NK-92 (cell line): ENCODE results near the gene LDLR.
"Not testable (repeated sequence)": the region's sequence is repeated elsewhere in the genome, so short reads cannot be mapped to it uniquely, and the experiment has no call there.

ENCODE experiments used
- DNase-seq: peaks from one replicate; lab custom pipeline; 2025; ENCODE audit not compliant: unreplicated experiment; lab: John Stamatoyannopoulos, UW

Gene LDLR

GRCh38 chr19:11169896-11170678, 80.8 kb downstream of the LDLR start:
- no peak for DNase-seq

- no peak for DNase-seq
Measured at GRCh38 chr19:11171144-11171543, 81.9 kb downstream of the LDLR start.

GRCh38 chr19:11172576-11172975, 83.3 kb downstream of the LDLR start:
- no peak for DNase-seq

GRCh38 chr19:11173516-11174155, 84.4 kb downstream of the LDLR start:
- no peak for DNase-seq

- no peak for DNase-seq
Measured at GRCh38 chr19:11174336-11174735, 85.1 kb downstream of the LDLR start.

- DNase-seq = no peak
Measured at GRCh38 chr19:11175920-11176319, 86.7 kb downstream of the LDLR start.

- no peak for DNase-seq
Measured at GRCh38 chr19:11176466-11177193, 87.4 kb downstream of the LDLR start.

- DNase-seq = no peak
Measured at GRCh38 chr19:11177592-11177991, 88.3 kb downstream of the LDLR start.

GRCh38 chr19:11179145-11179465, 89.8 kb downstream of the LDLR start:
- DNase-seq = not testable (repeated sequence)

- no peak for DNase-seq
Measured at GRCh38 chr19:11179716-11180297, 90.5 kb downstream of the LDLR start.

GRCh38 chr19:11180346-11180745, 91.1 kb downstream of the LDLR start:
- DNase-seq = no peak

GRCh38 chr19:11180975-11181374, 91.7 kb downstream of the LDLR start:
- DNase-seq = not testable (repeated sequence)

- no peak for DNase-seq
Measured at GRCh38 chr19:11181488-11181887, 92.2 kb downstream of the LDLR start.
